GM21737 (cell line): ENCODE data around the gene SYNDIG1.

Experiments
- ATAC-seq: cut with Tn5 transposase; IDR thresholded peaks from one replicate; pipeline ENCODE4 v1.9.1; 2021; ENCODE audit warnings: mild to moderate bottlenecking, moderate library complexity; ENCODE audit not compliant: unreplicated experiment

SYNDIG1 gene

GRCh38 chr20:24701668-24702067, 232.2 kb downstream of the SYNDIG1 start:
- no peak for ATAC-seq

GRCh38 chr20:24702501-24703283, 233.3 kb downstream of the SYNDIG1 start:
- no peak for ATAC-seq

GRCh38 chr20:24703284-24703610, 233.8 kb downstream of the SYNDIG1 start:
- ATAC-seq = no peak

GRCh38 chr20:24704899-24705298, 235.5 kb downstream of the SYNDIG1 start:
- ATAC-seq = no peak

GRCh38 chr20:24705486-24705885, 236.1 kb downstream of the SYNDIG1 start:
- ATAC-seq = no peak

GRCh38 chr20:24708411-24709295, 239.2 kb downstream of the SYNDIG1 start:
- no peak for ATAC-seq
